HepG2 (cell line): Measurements from ENCODE around the gene C10orf71. TPM values are rescaled to one million over a fixed set of nuclear protein-coding genes. Genes with fewer than 3 reads are reported as not detected.

Experiments used
- ARID4A ChIP-seq: sonication (generic); formaldehyde crosslinking; IDR thresholded peaks from 2 replicates; pipeline ENCODE4 v1.5.0; 2020; ENCODE audit warnings: mild to moderate bottlenecking, missing genetic modification reagents, borderline replicate concordance
- BRCA1 ChIP-seq: sonication (generic); formaldehyde crosslinking; IDR thresholded peaks from 2 replicates; pipeline ENCODE4 v1.4.0; 2020; ENCODE audit warnings: missing genetic modification reagents
- MTA3 ChIP-seq: sonication (generic); formaldehyde crosslinking; IDR thresholded peaks from 2 replicates; pipeline ENCODE4 v1.4.0; 2020; ENCODE audit warnings: missing genetic modification reagents
- NAIF1 ChIP-seq: sonication (generic); formaldehyde crosslinking; IDR thresholded peaks from 2 replicates; pipeline ENCODE4 v1.5.0; 2020; ENCODE audit warnings: mild to moderate bottlenecking, missing genetic modification reagents, borderline replicate concordance
- ZNF513 ChIP-seq: sonication (generic); formaldehyde crosslinking; conservative IDR thresholded peaks from 2 replicates; pipeline ENCODE4 v1.5.0; 2020; ENCODE audit warnings: missing genetic modification reagents
- ZNF652 ChIP-seq: IDR thresholded peaks from 2 replicates; pipeline ENCODE4 v1.6.1; 2016; ENCODE audit warnings: low read depth, borderline replicate concordance
- polyA plus RNA-seq, 8 experiments: library from polyadenylated mRNA; depleted of rRNA in 3 of 8; stranded (reverse) in 7 of 8; unstranded in 1 of 8; fragments of >200 nt; fragmentation: Illumina TruSeq in 4 of 8; extraction: Trizol in 4 of 8; gene quantifications; 2 replicates each; pipeline versions ENCODE4 v1.2.1 to v1.2.3, GENCODE V29; 2011 to 2016; ENCODE audit warnings: low read depth in 4 of 8, missing spikeins in 1 of 8, mixed read lengths in 1 of 8; ENCODE audit not compliant: insufficient read depth in 1 of 8
- total RNA-seq, 5 experiments: library from RNA; depleted of rRNA; stranded (reverse); fragments of >200 nt; fragmentation: Illumina TruSeq; extraction: Trizol; gene quantifications; 2 replicates each; pipeline ENCODE4 v1.2.3, GENCODE V29; 2016; ENCODE audit warnings: low read depth in 1 of 5

The C10orf71 gene
- total and polyA plus RNA-seq, 2 of the 13 experiments (the other 11 are each of a cell fraction or from before 2014, with no cell fraction given), result not detected

- TF ChIP-seq ZNF513 (CRISPR knock-in tag) (no peak), ARID4A (no peak), NAIF1 (CRISPR knock-in tag) (no peak), BRCA1 (CRISPR knock-in tag) (no peak), ZNF652 (CRISPR knock-in tag) (no peak), MTA3 (CRISPR knock-in tag) (no peak)
Measured at GRCh38 chr10:49252313-49253034, 46.5 kb upstream of the C10orf71 start (continued).
